ENCODE data around the gene STK38.

The STK38 gene

DNA sequence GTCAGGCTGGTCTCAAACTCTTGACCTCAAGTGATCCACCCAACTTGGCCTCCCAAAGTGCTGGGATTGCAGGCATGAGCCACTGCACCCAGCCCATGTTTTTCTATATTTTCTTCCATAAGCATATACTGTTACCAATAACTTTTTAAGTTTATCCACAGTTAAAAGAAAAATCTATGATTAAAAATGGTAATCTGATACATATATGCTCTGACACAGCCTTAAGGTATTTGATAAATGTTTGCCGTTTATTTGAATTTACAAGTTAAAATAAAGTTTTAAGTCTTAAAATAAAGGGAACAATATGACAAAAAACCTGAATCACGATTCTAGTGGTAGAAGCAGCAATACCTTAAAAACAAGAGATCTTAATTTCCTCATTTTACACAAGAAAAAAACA is 5.2 kb downstream of the STK38 start:
- Histone ChIP-seq H3K36me3 (peaks cover 57% of the 10 kb centered on the region), H3K27ac (no peak overlapping the region), H3K9me3 (ENCODE audit: severe bottlenecking) (no peaks in the 10 kb centered on the region), H3K27me3 (ENCODE audit: insufficient read depth, low read depth, severe bottlenecking) (no peaks in the 10 kb centered on the region), H3K4me3 (ENCODE audit: low read depth, low read length) (no peak overlapping the region)
- TF ChIP-seq, protein P1, sequence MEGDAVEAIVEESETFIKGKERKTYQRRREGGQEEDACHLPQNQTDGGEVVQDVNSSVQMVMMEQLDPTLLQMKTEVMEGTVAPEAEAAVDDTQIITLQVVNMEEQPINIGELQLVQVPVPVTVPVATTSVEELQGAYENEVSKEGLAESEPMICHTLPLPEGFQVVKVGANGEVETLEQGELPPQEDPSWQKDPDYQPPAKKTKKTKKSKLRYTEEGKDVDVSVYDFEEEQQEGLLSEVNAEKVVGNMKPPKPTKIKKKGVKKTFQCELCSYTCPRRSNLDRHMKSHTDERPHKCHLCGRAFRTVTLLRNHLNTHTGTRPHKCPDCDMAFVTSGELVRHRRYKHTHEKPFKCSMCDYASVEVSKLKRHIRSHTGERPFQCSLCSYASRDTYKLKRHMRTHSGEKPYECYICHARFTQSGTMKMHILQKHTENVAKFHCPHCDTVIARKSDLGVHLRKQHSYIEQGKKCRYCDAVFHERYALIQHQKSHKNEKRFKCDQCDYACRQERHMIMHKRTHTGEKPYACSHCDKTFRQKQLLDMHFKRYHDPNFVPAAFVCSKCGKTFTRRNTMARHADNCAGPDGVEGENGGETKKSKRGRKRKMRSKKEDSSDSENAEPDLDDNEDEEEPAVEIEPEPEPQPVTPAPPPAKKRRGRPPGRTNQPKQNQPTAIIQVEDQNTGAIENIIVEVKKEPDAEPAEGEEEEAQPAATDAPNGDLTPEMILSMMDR (IDR thresholded peaks at IDR 0.05; ENCODE audit: low read depth, low read length) = no peak
- DNase-seq = no peak

DNA sequence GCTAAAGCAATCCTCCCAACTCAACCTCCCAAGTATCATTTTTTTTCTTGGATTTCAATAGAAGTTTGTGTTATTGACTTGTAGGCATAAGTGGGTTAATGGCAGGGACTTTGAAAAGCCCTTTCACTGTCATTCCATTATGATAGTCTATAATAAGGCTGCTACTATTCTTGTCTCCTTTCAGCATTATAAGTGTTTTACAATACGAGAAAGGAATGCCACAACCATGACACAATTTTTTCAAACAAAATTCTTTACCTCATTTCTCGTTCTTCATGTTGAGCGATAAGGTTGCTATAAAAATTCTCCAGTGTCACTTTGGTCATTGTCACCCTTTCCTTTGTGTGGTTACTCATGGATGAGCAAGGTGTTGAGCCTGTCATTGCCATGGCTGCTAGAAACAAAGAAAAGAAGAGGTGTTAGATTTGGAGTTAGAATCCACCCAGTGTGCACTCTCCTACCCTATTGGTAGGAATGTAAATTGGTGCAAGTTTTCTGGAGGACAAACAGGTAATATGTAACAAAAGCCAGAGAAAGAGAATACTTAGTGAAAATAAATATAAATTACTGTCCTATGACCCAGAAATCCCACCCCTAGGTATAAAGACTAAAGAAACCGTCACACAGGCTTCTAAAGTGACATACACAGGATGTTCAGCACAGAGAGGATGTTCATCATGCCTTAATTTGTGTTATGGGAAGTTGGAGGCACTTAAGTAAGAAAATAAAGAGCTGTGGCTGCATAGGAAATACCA is 7.3 kb downstream of the STK38 start:
- H3K36me3 ChIP-seq = peaks cover 73% of the 10 kb centered on the region
- H3K27ac ChIP-seq = no peak overlapping the region

DNA sequence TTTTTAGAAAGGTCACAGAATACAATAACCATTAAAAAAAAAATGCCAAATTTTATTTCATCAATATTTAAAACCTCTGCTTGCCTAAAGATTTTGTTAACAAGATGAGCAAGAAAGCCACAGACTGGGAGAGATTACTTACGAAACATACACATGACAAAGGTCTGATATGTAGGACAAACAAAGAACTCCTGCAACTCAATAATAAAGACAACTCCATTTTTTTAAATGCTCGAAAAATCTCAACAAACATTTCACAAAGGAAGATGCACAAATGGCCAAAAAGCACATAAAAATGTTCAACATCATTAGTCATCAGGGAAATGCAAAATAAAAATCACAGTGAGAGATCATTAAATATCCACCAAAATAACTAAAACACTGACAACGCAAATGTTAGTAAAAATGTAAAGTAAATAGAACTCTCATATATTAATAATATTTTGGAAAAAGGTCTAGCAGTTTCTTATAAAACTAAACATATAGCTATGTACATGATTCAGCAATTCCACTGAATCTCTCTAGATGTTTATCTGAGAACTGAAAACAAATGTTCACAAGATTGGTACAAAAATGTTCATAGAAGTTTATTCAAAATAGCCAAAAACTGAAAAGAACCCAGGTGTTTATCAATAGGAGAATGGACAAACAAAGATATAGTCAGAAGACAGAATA is 10.3 kb downstream of the STK38 start:
- Histone ChIP-seq H3K9me3 (ENCODE audit: severe bottlenecking) (no peaks in the 10 kb centered on the region), H3K27me3 (ENCODE audit: insufficient read depth, low read depth, severe bottlenecking) (no peaks in the 10 kb centered on the region), H3K4me3 (ENCODE audit: low read depth, low read length) (no peak overlapping the region), H3K27ac (no peak overlapping the region), H3K36me3 (peaks cover 63% of the 10 kb centered on the region)
- no peak for DNase-seq
- TF ChIP-seq, protein P1 (IDR thresholded peaks at IDR 0.05; ENCODE audit: low read depth, low read length) = no peak

More for the DNA sequence above, 7.3 kb downstream of the STK38 start:
- Histone ChIP-seq H3K9me3 (ENCODE audit: severe bottlenecking) (no peaks in the 10 kb centered on the region), H3K27me3 (ENCODE audit: insufficient read depth, low read depth, severe bottlenecking) (no peaks in the 10 kb centered on the region), H3K4me3 (ENCODE audit: low read depth, low read length) (no peak overlapping the region)
- TF ChIP-seq, protein P1 (IDR thresholded peaks at IDR 0.05; ENCODE audit: low read depth, low read length) = no peak
- no peak for DNase-seq

DNA sequence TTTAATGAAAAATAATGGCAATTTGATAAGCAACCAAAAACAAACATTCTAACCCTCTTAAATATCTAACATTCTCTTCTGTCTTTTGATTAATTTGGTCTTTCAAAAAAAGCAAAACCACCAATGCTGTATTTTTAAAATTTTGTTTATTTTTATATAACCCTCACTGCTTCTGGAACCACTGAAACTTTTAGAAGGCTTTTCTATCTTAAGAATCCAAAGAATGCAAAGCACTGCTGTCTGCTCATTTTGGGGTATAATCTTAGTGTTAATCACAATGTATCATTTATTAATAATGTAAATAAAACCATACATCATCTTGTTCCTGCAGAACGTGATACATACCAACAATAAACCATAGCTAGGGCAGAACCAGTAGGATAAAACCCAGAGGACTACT is 14.0 kb downstream of the STK38 start:
- no peaks in the 10 kb centered on the region for H3K9me3 ChIP-seq (ENCODE audit: severe bottlenecking)
- H3K4me3 ChIP-seq (ENCODE audit: low read depth, low read length) = no peak overlapping the region
- TF ChIP-seq, protein P1 (IDR thresholded peaks at IDR 0.05; ENCODE audit: low read depth, low read length) = no peak
- no peak overlapping the region for H3K27ac ChIP-seq
- H3K36me3 ChIP-seq = peaks cover 40% of the 10 kb centered on the region
- no peak for DNase-seq
- H3K27me3 ChIP-seq (ENCODE audit: insufficient read depth, low read depth, severe bottlenecking) = no peaks in the 10 kb centered on the region

DNA sequence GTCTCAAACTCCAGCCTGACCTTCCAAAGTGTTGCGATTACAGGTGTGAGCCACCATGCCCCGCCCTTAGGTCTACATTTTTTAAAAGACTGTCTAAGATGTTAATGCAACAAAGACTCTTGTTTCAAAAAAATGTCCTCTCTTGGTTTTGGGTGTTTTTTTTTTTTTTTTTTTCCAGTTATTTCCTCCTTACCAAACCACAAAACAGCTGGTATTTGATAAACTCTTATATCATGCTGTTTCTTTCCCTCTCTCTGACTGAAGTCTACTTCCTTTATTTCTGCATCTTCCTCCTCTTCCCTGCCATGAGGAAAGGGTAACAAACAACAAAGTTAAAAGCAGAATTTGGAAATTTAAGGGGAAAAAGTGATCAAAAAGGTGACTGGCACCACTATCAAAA is 21.2 kb downstream of the STK38 start:
- peaks cover 51% of the 10 kb centered on the region for H3K36me3 ChIP-seq
- no peaks in the 10 kb centered on the region for H3K9me3 ChIP-seq (ENCODE audit: severe bottlenecking)
- DNase-seq = no peak
- H3K4me3 ChIP-seq (ENCODE audit: low read depth, low read length) = no peak overlapping the region
- H3K27me3 ChIP-seq (ENCODE audit: insufficient read depth, low read depth, severe bottlenecking) = no peaks in the 10 kb centered on the region
- TF ChIP-seq, protein P1 (IDR thresholded peaks at IDR 0.05; ENCODE audit: low read depth, low read length) = no peak
- H3K27ac ChIP-seq = no peak overlapping the region

Data from WERI-Rb-1 (cell line).